WI38 (cell line): Measurements from ENCODE around the gene ZNRD2.
"Not testable (repeated sequence)": the region's sequence is repeated elsewhere in the genome, so short reads cannot be mapped to it uniquely, and the experiment has no call there.

Experiments used
- H3K4me3 ChIP-seq: 2 replicates; pipeline ENCODE4 v1.5.1; 2011; ENCODE audit warnings: low read depth, mild to moderate bottlenecking, control low read depth, low read length
- TF ChIP-seq, protein P1 (sequence below): IDR thresholded peaks from 2 replicates; pipeline ENCODE4 v1.5.1; 2012; ENCODE audit warnings: low read depth, mild to moderate bottlenecking, control low read depth, low read length

The ZNRD2 gene

DNA sequence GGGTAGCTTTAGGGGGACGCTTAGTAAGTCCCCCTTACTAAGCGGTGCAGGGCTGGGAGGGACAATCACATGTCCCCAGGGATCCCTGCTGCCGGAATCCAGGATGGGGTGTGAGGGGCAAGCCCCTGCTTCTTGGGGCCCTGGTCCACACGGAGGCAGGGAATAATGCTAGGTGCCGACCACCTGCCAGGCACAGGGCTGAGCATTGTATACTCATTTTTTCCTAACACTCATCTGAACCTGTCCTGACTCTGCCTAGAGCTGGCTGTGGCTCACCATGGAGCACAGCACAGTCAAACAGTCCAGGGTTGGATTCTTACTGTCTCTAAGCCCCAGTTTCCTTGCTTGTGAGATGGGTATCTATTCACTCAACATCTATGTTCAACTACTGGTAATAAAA is 10.7 kb upstream of the ZNRD2 start:
- H3K4me3 ChIP-seq: no peak overlapping the region

DNA sequence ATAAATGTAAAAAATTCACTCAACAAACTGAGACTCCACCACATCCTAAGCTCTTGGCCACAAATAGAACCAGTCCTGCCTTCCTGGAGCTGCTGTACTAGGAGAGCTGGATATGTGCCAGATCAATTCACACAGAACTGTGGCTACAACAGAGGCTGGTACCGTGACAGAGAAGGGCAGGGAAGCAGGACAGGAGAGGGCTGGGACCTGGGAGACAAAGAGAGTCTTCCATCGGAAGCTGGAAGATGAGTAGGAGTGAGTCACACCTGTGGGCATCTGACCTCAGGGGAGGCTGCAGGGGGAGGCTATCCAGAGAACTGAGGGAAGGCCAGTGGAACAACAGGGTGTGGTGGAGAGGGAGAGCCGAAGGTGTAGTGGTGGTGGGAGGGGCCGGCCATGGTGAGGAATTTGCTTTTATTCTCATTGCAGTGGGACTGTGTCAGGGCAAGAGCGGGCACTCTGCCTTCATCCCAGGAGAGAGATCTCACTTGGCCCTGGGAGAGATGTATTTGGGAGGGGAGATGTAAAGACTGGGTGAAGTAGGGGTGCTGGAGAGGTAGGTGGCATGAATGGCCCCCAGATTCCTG is 10.2 kb upstream of the ZNRD2 start:
- no peak overlapping the region for H3K4me3 ChIP-seq
- TF ChIP-seq, protein P1, sequence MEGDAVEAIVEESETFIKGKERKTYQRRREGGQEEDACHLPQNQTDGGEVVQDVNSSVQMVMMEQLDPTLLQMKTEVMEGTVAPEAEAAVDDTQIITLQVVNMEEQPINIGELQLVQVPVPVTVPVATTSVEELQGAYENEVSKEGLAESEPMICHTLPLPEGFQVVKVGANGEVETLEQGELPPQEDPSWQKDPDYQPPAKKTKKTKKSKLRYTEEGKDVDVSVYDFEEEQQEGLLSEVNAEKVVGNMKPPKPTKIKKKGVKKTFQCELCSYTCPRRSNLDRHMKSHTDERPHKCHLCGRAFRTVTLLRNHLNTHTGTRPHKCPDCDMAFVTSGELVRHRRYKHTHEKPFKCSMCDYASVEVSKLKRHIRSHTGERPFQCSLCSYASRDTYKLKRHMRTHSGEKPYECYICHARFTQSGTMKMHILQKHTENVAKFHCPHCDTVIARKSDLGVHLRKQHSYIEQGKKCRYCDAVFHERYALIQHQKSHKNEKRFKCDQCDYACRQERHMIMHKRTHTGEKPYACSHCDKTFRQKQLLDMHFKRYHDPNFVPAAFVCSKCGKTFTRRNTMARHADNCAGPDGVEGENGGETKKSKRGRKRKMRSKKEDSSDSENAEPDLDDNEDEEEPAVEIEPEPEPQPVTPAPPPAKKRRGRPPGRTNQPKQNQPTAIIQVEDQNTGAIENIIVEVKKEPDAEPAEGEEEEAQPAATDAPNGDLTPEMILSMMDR: no peak

More for the DNA sequence above, 10.7 kb upstream of the ZNRD2 start:
- TF ChIP-seq, protein P1: no peak

DNA sequence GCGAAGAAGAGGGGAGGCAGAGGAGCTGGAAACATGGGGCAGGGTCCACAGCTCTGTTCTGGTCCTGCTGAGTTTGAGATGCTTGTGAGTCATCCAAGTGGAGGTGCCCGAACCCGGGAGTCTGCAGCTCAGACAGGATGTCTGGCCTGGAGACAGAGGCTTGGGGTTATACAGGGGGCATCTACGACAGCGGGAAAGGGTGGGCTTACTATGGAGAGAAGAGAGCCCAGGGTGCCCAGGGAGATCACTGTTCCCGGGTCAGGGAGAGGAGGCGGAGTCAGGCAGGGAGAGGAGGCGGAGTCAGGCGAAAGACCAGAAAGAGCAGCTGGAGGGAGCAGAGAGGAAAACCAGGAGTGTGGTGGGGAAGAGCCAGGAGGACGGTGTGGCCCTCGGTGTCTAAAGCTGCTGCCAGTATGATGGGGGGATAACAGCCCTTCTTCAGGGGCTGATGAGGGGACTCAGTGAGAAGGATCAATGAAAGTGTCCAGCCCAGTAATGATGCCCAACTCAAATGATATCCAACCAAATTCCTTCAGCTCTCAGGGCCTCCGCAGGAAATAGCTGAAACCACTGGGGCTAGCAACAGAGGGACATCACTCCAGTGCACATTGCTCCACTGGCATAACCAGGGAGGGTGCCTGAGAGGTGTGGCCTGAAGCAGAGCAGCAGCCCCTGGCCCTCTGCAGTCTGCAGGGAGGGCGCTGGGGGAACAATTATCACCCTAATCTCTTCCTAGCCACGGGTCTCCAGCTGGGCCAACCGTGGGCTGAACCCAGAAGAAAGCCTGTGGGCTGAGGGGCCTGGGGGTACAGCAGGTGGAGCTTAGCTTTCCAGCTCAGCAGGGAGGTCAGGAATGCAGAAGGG is 9.5 kb upstream of the ZNRD2 start:
- no peak overlapping the region for H3K4me3 ChIP-seq
- TF ChIP-seq, protein P1: no peak

DNA sequence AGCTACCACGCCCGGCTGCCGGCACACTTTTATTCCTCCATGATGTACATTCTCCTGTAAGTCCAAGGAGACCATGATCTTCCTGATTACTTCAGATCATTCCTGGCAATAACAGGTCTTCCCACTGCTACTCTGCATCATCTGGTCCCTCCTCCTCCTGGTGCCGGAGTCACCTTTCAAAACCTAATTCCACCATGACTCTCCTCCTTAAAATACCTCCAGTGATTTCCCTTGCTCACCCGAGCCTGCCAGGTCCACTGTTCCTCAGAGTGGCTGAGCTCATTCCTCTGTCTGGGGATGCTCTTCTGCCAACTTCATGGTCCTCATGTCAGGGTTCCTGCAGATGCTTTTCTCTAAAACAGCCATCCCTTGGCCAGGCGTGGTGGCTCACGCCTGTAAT is 8.3 kb upstream of the ZNRD2 start:
- TF ChIP-seq, protein P1: no peak
- H3K4me3 ChIP-seq: no peak overlapping the region

DNA sequence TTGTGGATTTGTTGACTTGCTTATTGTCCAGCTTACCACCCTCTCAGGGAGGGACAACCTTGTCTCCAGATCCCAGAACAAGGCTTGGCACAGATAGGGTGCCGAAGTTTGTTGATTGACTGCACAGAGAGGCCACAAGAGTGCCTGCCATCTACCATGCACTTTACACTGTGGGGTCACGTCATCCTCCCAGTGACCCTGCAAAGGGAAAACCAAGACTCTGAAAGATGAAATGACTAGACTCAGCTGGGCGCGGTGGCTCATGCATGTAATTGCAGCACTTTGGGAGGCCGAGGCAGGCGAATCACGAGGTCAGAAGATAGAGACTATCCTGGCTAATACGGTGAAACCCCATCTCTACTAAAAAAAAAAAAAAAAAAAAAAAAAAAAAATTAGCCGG is 7.5 kb upstream of the ZNRD2 start:
- TF ChIP-seq, protein P1: no peak
- H3K4me3 ChIP-seq: no peak overlapping the region

DNA sequence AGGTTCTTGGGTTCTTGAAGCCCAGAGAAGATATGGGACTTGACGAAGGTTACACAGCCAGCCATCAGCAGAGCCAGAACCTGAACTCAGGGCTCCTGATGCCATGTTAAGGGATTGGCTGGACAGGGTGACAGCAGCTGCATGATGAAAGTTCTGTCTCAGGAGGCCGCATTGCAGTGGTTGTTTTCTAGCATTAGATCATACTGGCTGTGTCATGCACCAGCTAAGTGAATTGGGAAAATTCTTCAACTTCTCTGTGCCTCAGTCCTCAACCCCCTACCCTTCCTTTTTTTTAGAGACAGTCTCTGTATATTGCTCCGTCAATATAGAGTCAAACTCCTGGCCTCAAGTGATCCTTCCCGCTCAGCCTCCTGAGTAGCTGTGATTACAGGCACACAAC is 6.7 kb upstream of the ZNRD2 start:
- H3K4me3 ChIP-seq: no peak overlapping the region
- TF ChIP-seq, protein P1: no peak

DNA sequence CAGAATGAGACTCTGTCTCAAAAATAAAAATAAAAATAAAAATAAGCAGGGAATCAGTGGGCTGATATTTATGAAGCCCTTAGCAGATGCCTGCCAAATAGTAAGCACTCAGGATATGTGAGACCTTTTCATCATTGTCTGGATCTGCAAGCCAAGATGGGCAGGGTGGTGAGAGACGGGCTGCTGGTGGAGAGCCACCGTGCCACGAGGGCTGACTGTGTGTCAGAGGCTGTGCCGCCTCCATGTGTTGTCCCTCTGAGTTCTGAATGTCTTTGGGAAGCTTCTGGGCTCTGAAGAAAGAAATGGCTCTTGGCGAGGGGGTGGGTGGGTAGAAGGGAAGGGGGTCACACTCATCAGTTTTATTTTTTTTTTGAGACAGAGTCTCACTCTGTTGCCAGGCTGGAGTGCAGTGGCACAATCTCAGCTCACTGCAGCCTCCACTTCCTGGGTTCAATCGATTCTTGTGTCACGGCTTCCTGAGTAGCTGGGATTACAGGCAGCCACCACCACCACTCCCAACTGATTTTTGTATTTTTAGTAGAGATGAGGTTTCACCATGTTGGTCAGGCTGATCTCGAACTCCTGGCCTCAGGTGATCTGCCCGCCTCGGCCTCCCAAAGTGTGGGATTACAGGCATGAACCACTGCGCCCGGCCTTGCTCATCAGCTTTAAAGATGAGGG is 5.3 kb upstream of the ZNRD2 start:
- not testable (repeated sequence) for H3K4me3 ChIP-seq
